ENCODE results near the gene SPNS2.

The SPNS2 gene

GRCh38 chr17:4542726-4543191, 44.1 kb downstream of the SPNS2 start:
- Mint-ChIP-seq H3K4me3 (no peak overlapping the region), H3K36me3 (ENCODE audit: low read depth) (peaks cover 8% of the 10 kb centered on the region), H3K4me1 (peaks cover 23% of the 10 kb centered on the region), H3K9me3 (no peaks in the 10 kb centered on the region), H3K27me3 (ENCODE audit: low read depth, poor library complexity) (no peaks in the 10 kb centered on the region), H3K27ac (no peak overlapping the region)
- TF ChIP-seq CTCF (IDR thresholded peaks at IDR 0.05), result no peak
- no peak for DNase-seq

GRCh38 chr17:4543557-4544026, 44.9 kb downstream of the SPNS2 start:
- peaks cover 23% of the 10 kb centered on the region for H3K4me1 Mint-ChIP-seq

GRCh38 chr17:4544135-4544950, 45.7 kb downstream of the SPNS2 start:
- no peaks in the 10 kb centered on the region for H3K9me3 Mint-ChIP-seq
- peak overlapping the region; percentile 61 for H3K27ac Mint-ChIP-seq
- TF ChIP-seq CTCF (IDR thresholded peaks at IDR 0.05), result no peak
- DNase-seq, result no peak
- no peaks in the 10 kb centered on the region for H3K27me3 Mint-ChIP-seq (ENCODE audit: low read depth, poor library complexity)
- no peak overlapping the region for H3K4me3 Mint-ChIP-seq
- peaks cover 8% of the 10 kb centered on the region for H3K36me3 Mint-ChIP-seq (ENCODE audit: low read depth)
- H3K4me1 Mint-ChIP-seq, result peaks cover 23% of the 10 kb centered on the region

More at GRCh38 chr17:4543557-4544026, 44.9 kb downstream of the SPNS2 start:
- Mint-ChIP-seq H3K9me3 (no peaks in the 10 kb centered on the region), H3K36me3 (ENCODE audit: low read depth) (peaks cover 8% of the 10 kb centered on the region), H3K27ac (no peak overlapping the region), H3K4me3 (no peak overlapping the region), H3K27me3 (ENCODE audit: low read depth, poor library complexity) (no peaks in the 10 kb centered on the region)
- no peak for TF ChIP-seq CTCF (IDR thresholded peaks at IDR 0.05)
- no peak for DNase-seq

GRCh38 chr17:4544951-4545216, 46.2 kb downstream of the SPNS2 start:
- Mint-ChIP-seq H3K27ac (peak overlapping the region; percentile 61), H3K36me3 (ENCODE audit: low read depth) (peaks cover 5% of the 10 kb centered on the region), H3K4me3 (no peak overlapping the region), H3K27me3 (ENCODE audit: low read depth, poor library complexity) (no peaks in the 10 kb centered on the region), H3K4me1 (peaks cover 23% of the 10 kb centered on the region), H3K9me3 (no peaks in the 10 kb centered on the region)
- no peak for DNase-seq
- no peak for TF ChIP-seq CTCF (IDR thresholded peaks at IDR 0.05)

GRCh38 chr17:4545217-4545951, 46.7 kb downstream of the SPNS2 start:
- Mint-ChIP-seq H3K36me3 (ENCODE audit: low read depth) (peaks cover 4% of the 10 kb centered on the region), H3K4me3 (no peak overlapping the region), H3K4me1 (peaks cover 18% of the 10 kb centered on the region), H3K27ac (peak overlapping the region; percentile 48), H3K27me3 (ENCODE audit: low read depth, poor library complexity) (no peaks in the 10 kb centered on the region), H3K9me3 (no peaks in the 10 kb centered on the region)
- DNase-seq, result no peak
- no peak for TF ChIP-seq CTCF (IDR thresholded peaks at IDR 0.05)
